GM06990 (cell line): ENCODE results near the gene LHFPL6.
A peak's percentile ranks its signal among the peaks of the same experiment; 100 is the strongest.

Source experiments
- DNase-seq: peaks from one replicate; pipeline ENCODE4 v3.0.0-alpha.2; 2011; ENCODE audit not compliant: insufficient read length; ENCODE audit errors: extremely low read depth
- H3K27me3 ChIP-seq: replicated peaks from 2 replicates; pipeline ENCODE4 v1.6.0; 2011; ENCODE audit warnings: low read length; ENCODE audit not compliant: control insufficient read depth, insufficient read depth
- H3K36me3 ChIP-seq: 2 replicates; pipeline ENCODE4 v1.5.1; 2011; ENCODE audit warnings: low read length; ENCODE audit not compliant: control insufficient read depth, insufficient read depth
- H3K4me3 ChIP-seq: replicated peaks from 2 replicates; pipeline ENCODE4 v1.5.1; 2011; ENCODE audit warnings: low read depth, mild to moderate bottlenecking, control low read depth, low read length
- TF ChIP-seq, protein P1 (sequence below): IDR thresholded peaks from 2 replicates; pipeline ENCODE4 v1.5.1; 2011; ENCODE audit warnings: low read length, control low read depth, mild to moderate bottlenecking, inconsistent platforms; ENCODE audit not compliant: insufficient read depth, poor library complexity, severe bottlenecking

LHFPL6 gene

DNA sequence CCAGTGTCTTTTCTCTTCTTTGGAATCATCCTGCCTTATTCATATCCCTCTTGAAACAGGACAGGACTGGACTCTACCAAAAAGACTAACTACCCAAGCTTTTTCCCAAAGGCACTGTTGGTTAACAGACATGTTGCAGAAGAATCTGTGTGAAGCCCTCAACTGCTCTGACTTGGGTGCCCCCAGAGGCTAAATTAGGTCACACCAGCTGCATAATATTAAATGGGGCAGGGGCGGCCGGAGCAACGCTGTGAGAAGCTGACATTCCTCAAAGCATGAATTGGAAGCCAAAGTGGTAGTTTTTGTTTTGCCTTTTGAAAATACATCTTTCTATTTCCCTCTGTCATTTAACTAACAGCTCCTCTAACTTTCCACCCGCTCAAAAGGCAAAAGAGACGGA is 185.9 kb downstream of the LHFPL6 start:
- no peak for DNase-seq
- H3K27me3 ChIP-seq: no peaks in the 10 kb centered on the region
- H3K4me3 ChIP-seq: no peak overlapping the region
- no peaks in the 10 kb centered on the region for H3K36me3 ChIP-seq
- TF ChIP-seq, protein P1, sequence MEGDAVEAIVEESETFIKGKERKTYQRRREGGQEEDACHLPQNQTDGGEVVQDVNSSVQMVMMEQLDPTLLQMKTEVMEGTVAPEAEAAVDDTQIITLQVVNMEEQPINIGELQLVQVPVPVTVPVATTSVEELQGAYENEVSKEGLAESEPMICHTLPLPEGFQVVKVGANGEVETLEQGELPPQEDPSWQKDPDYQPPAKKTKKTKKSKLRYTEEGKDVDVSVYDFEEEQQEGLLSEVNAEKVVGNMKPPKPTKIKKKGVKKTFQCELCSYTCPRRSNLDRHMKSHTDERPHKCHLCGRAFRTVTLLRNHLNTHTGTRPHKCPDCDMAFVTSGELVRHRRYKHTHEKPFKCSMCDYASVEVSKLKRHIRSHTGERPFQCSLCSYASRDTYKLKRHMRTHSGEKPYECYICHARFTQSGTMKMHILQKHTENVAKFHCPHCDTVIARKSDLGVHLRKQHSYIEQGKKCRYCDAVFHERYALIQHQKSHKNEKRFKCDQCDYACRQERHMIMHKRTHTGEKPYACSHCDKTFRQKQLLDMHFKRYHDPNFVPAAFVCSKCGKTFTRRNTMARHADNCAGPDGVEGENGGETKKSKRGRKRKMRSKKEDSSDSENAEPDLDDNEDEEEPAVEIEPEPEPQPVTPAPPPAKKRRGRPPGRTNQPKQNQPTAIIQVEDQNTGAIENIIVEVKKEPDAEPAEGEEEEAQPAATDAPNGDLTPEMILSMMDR: no peak

DNA sequence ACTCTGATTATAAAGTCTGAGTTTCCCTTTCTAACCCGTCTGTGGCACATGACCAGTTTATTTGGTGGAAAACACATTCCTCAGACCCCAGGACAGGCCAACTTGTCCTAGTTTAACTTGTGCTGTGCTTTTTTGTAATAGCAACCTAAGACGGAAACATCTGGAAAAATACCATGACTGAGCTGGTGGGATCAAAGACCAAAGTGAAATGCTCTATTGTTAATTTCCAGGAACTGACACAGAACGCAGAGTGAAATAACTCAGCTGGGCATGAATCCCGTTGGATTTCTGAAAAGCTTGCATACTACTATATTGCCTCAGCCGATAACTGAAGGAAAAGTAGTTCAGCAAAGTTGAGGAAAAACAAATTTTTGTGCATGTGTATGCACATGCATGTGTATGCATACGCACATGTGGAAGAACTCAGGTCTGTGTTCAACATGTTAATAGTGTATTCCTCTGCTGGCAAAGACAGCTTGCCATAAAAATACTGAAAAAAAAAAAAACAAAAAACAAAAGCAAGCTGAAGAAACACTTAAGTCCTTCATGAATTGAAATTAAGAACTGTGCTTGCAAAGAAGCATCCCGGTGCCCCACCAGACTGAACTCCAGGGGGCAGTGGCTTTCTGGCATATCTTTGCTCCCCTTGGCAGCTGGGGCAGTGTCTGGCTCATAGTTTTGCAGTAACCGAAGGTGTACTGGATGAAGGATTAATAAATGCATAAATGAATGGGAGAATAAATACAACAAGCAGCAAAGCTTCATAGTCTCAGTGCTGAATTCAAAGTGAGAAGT is 187.8 kb downstream of the LHFPL6 start:
- DNase-seq: no peak
- Histone ChIP-seq H3K36me3 (no peaks in the 10 kb centered on the region), H3K4me3 (no peak overlapping the region), H3K27me3 (no peaks in the 10 kb centered on the region)
- TF ChIP-seq, protein P1: peak; percentile 45

DNA sequence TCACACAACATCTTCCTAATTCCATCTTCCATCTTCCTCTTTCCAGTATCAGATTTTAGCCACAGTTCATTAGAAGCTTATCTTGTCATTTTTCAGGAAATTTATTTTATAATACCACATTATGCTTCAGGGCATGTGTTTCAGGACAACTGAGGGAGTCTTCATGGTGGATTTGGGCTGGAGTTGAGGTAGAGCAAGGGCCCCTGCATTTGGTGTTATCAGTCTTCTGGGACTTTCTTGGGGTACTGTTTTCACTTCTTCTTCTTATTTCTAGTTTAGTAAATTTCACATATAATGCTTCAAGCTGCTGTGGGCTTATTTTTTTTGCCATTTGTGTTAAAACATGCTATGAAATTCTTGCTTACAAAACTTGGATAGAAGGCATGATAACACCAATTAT is 188.7 kb downstream of the LHFPL6 start:
- H3K4me3 ChIP-seq: no peak overlapping the region
- no peak for DNase-seq
- H3K27me3 ChIP-seq: no peaks in the 10 kb centered on the region
- no peaks in the 10 kb centered on the region for H3K36me3 ChIP-seq
- TF ChIP-seq, protein P1: no peak

DNA sequence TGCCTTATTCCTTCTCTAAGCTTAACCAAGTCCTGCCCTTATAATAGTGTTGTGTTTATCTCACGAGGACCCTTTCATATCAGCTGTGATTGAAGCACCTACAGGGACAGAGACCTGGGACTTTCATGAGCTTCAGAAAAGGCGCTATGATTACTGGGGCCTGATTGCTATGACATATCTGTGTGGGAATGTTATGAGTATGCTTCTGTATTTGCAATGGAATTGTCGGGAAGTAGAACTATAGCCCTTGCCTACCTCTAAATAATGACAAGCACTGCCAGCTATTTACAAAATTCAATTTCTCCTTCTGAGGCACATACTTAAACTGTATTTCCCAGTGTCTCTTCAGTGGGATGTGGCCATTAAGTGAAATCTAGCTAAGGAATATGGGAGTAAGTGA is 191.5 kb downstream of the LHFPL6 start:
- TF ChIP-seq, protein P1: no peak
- Histone ChIP-seq H3K27me3 (no peaks in the 10 kb centered on the region), H3K36me3 (no peaks in the 10 kb centered on the region), H3K4me3 (no peak overlapping the region)
- no peak for DNase-seq

DNA sequence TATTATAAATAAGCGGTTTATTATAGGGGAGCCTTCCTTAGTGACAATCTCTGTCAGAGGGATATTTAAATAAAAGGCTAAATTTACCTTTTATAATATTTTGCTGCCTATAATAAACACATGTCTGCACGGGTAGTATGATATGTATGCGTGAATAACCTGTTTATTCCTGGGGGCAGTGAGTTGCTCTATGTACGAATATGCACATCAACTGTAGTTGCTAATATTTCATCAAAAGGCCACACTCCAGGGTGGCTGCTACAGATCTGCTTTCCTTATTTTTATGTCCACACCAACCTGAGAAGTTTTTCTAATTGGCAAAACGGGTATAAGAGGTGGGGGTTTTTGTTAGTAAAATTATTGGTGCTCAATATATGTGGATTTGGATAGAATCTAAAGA is 192.0 kb downstream of the LHFPL6 start:
- H3K36me3 ChIP-seq: no peaks in the 10 kb centered on the region
- no peak for DNase-seq
- H3K27me3 ChIP-seq: no peaks in the 10 kb centered on the region
- no peak overlapping the region for H3K4me3 ChIP-seq
- TF ChIP-seq, protein P1: no peak
